Left forelimb (tissue), 1 donor: ENCODE results near the gene TEX48.

Experiments
- DNase-seq: peaks from one replicate; pipeline ENCODE4 v3.0.0-alpha.2; 2018; ENCODE audit warnings: low spot score

TEX48 gene, protein sequence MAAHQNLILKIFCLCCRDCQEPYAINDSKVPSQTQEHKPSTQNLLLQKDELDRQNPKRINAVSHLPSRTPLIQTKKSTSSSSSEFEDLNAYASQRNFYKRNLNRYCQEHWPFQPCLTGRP

DNA sequence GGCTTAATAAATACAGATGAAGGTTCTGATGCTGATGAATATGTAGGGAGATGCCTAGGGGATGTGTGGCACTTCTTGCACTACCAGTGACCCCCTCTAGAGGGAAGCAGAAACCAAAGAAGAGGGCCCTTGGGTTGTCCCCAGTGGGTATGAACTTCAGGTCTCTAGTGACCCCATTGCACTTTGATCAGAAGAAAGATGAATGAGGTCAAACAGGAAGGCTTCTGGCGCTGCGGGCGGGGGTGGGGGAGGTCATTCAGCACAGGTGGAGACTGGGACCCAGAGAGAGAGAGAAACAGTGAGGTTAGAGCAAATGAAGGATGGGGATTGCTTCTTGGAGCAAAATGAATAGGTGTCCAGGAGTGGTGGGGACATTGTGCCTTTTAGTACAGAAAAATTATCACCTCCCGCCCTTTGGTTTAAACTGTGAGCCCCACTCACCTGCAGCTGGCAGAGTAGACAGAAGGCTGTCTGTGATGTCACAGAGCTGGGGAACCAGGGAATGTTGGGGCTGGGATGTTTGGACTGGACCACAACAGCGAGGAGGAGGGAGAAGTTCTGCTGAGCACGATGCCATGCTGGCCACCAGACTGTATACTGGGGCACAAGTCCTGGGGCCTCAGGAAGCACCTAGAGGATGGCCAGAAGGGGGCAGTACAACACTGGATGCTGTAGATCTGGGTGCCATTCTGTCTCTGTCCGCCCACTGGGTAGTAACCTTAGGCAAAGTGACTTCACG is at the start of gene TEX48:
TEX48 (minus strand) TSS at position 599 of the 739 bp plus-strand sequence. CDS start 10,469 bp downstream, outside the sequence.
- DNase-seq: no peak

DNA sequence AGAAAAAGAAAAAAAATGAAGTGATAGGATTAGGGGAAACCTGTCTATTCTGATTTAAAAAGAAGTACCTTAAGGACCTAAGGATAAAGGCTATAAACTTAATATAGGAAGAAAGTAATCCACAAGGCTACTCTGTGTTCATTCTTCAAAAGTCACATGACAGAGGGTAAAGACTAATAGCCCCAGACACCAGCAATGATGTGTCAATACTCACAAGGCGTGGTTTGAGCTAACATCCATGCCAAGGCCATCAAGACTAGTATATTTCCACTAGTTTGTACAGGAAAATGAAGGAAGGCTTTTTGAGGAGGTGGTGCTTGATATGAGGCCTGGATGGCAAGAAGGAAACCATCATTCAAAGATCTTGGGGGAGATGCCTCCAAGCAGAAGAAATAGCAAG is 49.7 kb upstream of the TEX48 start:
- no peak for DNase-seq

DNA sequence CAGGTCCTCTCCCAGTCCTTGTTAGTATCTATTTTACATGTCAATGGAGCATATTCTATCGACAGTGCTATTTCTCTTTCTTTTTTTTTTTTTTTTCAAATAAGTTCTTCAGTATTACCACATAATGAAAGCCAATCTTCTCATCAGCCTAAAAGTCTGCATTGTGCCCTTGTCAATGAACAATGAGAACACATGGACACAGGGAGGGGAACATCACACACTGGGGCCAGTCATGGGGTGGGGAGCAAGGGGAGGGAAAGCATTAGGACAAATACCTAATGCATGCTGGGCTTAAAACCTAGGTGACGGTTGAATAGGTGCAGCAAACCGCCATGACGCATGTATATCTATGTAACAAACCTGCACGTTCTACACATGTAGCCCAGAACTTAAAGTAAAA is 47.7 kb upstream of the TEX48 start:
- no peak for DNase-seq

DNA sequence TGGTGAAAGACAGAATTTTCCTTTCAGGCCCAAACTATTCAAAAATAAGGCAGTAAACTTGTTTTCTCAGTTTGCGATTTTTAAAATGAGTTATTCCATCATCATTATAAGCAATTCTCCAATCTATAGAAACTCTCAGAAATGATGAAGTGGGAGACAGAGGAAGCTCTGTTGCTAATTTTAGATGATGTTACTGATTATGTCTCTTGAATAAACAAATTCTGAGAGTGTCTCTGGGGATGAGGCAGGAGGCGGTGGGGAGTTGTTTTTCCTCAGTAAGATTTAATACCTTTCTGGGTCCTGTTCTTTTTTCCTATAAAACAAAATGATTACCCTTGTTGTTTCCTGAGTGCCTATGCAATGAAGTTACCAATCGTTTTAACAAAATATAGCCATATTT is 43.9 kb upstream of the TEX48 start:
- no peak for DNase-seq

DNA sequence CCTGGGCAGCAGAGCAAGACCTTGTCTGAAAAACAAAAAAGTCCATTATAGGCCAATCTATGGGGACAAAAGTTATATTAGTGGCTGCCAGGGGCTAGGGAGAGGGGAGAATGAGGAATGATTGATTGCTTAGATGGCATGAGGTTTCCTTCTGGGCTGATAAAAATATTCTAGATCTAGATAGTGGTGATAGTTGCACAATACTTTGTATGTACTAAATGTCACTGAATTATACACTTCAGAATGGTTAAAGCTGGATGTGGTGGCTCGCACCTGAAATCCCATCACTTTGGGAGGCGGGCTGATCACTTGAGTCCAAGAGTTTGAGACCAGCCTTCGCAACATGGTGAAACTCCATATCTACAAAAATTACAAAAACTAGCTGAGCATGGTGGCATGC is 42.8 kb upstream of the TEX48 start:
- no peak for DNase-seq

DNA sequence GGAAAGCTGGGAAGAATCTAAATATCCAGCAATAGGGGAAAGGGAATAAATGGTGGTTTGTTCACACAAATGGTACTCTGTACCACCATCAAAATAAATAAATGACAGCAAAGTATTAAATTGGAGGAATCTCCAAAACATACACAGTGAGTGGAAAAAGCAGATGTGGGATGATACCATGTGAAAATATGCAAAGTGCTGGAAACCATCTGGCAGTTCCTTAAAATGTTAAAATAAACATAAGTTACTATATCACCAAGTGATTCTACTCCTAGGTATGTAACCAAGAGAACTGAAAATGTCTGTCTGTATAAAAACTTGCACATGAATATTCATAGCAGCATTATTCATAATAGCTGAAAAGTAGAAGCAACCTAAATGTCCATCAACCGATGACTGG is 41.9 kb upstream of the TEX48 start:
- DNase-seq: no peak

DNA sequence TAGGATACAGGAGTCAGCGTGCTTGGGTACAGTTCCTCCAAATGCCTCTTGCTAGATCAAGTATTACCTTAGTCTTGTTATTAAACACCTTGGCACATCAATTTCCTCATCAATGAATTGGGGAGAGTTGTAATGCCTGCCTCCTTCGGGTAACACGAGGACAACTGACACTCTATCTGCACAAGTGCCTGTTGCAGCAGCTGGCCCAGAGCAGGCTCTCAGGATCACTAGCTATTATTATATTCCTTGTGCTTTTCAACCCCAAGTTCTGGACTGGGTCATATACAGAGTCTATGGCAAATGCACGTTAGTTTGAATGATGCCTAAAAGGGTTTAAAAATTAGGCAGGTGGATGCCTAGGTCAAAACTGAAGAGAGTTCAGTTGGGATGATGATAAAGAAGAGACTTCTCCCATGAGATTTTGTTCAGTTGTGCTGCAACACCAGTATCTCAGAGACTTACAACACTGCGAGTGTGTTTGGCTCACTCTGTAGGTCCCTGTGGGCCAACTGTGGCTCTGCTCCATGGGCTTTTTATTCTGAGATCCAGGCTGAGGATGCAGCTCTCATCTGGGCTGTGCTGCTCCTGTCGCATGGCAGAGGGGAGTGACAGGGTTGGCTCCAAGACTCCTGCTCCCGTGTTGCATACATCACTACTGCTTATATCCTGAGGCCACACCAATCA is 41.1 kb upstream of the TEX48 start:
- no peak for DNase-seq

DNA sequence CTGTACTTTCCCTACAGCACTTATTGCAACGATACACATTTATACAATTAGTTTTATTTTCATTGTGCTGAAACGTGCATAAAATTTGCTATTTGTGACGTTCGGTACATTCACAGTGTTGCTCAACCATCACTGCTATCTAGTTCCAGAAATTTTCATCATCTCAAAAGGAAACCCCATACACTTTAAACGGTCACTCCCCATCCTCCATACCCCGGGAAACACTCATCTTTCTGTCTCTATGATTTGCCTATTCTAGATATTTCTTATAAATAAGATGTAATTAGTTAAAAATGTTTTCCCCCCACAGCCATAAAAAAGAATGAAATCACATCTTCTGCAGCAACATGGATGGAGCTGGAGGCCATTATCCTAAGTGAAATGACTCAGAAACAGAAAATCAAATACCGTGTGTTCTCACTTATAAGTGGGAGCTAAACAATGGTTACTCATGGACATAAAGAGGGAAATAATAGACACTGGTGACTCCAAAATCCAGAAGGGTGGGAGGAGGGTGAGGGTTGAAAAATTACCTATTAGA is 40.2 kb upstream of the TEX48 start:
- DNase-seq: no peak

DNA sequence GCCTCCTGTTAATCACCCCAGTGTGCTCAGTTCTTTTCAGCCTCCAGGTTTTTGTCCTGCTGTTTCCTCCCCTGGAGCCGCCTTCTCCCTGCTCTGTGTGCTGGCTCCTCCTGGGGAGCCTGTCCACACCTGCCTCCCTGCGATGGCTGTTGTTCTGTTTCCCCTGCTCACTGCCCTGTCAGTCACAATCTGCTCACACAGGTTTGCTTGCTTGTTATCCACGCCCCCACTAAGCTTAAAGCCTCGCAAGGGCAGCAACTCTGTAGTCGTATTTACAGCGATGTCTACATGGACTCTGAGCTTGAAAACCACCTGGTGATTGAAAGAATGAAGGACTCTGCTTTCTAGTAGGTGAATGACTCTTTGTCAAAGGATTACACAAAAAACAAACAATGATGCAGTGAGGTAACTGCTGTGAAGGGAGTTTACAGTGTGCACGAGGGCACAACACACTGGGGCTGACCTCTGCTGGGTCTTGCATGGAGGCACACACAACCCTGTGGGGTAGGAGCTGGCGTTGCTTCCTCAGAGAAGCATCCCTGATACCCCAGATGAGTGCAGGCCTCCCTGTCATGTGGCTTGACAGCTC is 39.6 kb upstream of the TEX48 start:
- no peak for DNase-seq

DNA sequence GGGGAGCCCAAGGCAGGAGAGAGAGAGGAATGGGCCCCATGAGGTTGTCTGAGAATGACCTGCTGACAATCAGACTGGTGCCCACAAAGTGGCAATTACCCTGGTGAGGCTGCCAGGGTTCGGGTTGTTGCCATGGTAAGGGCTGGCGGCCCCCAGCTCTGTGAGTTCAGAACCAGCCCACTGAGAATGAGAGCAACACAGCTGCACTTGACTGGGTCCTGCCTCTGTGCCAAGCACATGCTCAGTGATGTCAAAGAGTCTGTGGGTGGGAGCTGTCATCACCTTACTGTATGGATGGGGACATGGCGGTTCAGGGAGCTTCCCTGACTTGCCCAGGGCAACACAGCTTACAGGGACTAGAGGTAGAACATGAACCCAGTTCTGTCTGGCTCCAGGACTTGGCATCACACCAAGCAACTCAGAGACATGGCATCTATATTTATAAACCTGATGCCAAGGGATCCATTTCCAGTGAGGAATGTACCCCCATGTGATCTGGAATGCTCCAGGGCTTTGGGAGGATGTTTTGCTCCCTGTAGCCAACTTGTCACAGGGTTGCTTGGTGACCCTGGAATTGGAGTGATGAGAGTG is 38.2 kb upstream of the TEX48 start:
- DNase-seq: no peak

DNA sequence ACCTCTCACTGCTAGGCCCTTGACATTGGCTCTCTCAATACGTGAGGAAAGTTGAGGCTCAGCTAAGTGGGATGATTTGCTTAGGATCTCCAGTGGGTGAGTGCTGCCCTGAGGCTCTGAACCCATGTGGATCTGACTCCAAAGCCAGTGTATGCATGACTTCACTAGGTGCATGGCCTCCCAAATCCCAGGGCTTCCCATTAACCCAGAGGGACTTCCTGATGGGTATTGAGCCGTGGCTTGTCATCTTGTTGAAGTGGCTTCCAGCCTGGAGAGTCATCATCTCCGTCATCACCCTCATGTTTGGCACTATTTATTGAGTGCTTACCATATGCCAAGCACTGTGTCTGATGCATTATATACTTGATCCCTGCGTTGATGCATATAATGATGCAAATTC is 37.3 kb upstream of the TEX48 start:
- DNase-seq: no peak

DNA sequence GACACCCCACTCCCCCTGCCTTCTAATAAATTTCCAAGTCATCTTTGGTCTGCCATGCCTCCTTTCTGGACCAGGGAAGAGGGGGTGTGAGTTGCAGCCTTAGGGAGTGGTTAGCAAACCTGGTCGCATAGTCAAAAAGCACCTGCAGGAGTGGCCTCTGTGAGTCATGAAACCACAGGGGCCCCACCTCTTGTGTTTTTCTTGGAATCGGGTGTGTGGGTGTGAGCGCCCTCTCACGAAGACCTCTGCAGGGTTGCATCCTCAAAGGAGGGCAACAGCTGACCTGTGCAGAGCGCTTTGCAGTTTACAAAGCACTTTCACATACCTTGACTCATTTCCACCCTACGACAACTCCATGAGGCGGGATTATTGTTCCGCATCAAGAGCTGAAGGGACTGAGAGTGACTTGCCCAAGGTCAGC is 36.8 kb upstream of the TEX48 start:
- no peak for DNase-seq

DNA sequence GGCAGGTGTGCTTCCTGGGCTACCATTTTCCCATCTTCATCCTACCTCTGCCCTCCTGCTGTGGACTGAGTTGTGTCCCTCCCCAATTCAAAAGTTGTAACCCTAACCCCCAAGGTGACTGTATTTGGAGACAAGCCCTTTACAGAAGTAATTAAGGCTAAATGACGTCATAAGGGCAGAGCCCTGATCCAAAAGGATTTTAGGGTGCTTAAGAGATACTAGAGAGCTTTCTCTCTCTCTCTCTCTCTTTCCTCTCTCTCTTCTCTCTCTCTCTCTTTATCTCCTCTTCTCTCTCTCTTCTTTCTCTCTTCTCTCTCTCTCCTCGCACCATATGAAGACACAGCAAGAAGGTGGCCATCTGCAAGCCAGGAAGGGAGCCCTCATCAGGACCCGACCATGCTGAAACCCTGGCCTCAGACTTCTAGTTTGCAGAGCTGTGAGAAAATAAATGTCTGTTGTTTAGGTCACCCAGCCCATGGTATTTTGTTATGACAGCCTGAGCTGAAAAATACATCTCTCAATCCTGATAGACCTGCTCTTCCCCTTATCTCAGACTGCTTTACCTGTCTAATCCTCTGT is 36.0 kb upstream of the TEX48 start:
- DNase-seq: no peak

DNA sequence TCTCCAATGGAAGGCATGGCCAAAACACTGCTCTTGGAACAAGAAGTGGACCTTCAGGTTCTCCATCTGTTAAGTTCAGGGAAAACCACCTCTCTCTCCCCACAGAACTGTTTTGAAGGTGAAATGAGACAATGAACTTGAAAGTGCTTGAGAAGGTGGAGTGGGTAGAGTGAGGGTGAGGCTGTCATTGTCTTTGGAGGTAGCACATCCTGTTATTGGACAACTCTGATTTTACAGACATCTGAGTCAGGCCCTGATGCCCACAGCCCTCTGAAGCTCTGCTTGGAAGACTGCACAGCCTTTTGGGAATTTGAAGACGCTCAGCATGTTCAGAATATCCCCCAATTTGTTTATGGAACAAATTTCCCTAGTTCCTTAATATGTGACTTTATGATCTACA is 27.6 kb upstream of the TEX48 start:
- no peak for DNase-seq

DNA sequence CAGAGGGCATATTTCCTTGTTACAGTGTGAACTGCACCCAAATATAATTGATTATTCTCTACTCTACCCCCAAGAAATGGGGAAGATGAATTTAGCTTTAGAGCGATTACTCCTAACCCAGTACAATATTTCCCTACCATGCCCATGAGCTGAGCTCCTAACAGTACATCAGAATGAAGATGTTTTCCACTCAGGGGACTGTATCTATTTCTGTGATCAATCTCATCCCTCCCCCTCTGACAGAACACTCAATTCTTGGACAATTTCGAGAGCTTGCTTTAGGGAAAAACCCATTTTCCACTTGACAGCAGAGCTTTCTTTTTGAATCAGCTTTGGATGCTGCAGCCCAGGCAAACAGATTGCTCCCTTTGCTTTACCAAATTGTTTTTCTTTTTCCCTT is 24.7 kb upstream of the TEX48 start:
- DNase-seq: no peak

DNA sequence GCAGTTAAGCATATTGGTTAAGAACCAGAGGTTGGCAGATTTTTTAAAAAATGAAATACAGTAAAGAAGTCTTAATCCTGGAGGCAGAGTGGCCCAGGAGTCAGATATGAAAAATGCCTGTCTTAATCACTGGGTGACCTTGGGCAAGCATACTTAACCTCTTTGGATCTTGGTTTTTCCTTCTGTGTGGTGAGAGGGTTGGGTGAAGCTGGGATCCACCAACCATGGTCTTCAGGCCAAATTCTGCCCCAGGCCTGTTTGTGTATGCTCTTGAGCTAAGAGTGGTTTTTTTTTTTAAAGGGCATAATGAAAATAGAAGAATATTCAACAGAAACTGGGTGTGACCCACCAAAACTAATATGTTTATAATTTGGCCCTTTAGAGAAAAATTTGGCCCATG is 20.0 kb upstream of the TEX48 start:
- no peak for DNase-seq

DNA sequence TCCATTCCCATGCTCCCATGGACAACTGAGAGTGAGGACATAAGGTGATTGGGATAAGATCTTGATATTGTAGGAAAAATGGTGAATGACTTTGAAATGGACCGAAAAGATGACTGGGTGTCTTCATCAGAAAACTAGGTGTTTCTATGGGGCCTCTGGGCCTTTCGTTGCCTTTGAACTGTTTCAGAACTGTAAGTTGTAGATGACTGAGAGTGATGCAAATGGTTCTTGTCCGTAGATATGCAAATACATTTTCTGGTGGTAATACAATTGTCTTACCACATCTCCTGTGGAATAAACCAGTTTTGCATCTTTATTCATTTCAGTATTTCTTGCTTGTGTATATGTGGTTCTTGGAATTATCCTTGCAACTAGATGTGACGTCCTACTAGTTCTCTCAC is 16.0 kb upstream of the TEX48 start:
- DNase-seq: no peak

DNA sequence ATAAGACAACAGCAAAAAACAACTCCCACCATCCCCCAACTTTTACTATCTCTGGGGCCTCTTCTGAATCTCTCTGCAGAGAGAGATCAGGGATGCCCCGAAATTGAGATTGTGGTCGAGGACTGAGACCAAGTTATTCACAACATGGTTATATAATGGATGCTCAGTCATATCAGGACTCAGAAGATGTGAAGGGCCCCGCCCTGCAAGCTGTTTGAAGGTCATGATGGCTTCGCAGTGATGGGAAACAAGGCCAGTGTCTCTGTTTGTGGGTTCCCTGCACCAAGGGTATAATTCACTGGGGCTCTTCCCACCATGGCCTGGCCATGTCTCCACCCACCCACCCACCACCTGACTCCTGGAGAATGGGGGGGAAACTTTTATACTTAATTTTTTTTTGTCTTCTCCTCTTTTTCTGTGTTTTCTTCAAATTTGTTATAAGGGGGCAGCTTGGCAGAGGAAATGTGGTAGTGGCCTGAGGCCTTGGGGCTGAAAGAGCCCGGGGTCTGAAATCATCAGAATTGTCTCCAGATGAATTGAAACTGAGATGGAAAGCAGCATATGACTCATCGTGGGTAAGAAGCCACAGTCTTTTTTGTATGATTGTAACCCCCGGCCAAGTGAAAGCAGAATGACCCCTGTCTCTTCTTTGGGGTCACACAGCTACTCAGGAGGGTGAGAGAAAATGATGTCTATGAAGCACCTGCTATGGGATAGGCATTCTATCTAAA is 15.0 kb upstream of the TEX48 start:
- DNase-seq: no peak

DNA sequence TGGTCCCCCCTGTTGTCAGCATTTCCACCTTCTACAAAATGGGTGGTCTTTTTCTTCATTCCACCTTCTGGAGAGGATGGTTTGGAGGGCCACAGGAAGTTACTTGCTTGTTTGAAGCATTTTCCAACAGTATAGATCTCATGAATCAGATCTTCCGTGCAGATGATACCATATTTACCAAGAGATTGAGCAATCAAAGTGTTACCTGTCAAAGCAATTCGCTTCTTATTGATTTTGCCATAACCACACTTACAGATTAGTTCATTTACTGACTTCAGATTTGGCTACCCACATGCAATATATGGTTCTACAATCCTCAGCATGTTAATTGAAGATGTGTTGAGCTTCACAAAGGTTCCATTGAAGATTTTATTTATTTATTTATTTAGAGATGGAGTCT is 14.0 kb upstream of the TEX48 start:
- no peak for DNase-seq

DNA sequence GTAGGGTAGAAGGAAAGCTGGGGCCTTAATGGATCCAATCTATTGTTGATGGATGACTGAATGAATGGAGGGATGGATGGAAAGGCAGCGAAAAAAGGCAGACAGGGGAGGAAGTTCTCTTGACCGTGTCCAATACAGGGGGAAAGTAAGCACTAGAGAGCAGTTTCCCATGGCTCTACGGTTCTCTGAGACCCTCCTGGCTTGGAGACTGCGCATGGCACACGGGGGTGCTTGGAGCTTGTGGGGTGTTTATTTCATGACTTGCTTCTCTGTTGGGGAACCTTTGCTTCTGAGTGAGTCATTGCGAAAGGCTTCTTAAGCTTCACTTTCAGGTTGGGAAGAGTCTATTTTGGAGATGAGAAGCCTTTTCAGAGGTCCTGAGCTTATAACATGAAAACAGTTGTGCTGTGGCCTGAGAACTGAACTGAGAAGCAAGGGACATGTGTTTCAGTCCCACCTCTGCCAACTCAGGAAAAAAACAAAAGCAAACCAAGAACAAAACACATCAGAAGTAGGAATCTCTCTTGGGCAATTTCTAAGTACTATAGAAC is 12.8 kb upstream of the TEX48 start:
- no peak for DNase-seq

DNA sequence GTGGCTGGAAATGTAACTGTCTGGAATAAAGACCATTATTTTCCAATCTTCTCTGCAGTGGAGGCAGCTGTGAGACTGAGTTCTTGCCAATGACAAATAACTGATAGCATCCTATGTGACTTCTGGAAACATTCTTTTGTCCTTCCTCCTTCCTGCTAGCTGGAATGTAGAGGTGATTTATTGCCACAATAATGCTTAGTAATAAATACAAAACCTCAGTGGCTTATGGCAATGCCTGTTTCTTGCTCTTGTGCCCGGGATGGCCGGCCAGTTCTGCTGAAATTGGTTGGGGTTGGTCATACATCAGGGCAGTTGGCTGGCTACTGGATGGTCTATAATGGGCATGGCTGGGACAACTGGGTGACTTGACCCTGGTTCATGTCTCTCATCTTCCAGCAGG is 12.2 kb upstream of the TEX48 start:
- no peak for DNase-seq
